ENCODE measurements around the gene TRIO.

The TRIO gene

DNA sequence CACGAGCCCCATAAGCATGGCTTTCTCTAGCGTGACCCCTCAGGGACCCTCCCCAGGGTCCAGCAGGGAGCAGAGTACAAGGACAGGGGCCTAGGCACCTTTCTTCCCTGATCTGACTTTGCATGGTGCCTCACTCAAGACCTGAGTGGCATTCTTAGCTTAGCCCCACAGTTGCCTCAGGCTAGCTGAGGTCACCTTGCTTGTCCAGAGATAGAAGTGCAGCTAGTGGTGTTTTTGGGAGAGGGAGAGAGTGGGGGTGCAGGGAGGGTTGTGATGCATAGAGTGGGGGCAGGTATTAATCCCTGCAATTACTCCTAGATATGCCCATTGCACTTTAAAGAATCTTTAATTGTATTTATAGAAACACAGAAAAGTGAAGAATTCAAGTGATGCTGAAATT is 8.4 kb upstream of the TRIO start:
- peaks cover 16% of the 10 kb centered on the region for H3K9me3 ChIP-seq
- H3K4me3 ChIP-seq: no peak overlapping the region
- H3K27ac ChIP-seq: no peak overlapping the region
- no peaks in the 10 kb centered on the region for H3K4me1 ChIP-seq
- no peak for TF ChIP-seq Cebpa-rat (IDR thresholded peaks at IDR 0.05)
- H3K36me3 ChIP-seq: no peaks in the 10 kb centered on the region
- no peaks in the 10 kb centered on the region for H3K27me3 ChIP-seq
- H3K9ac ChIP-seq: no peak overlapping the region
- no peaks in the 10 kb centered on the region for H4K20me1 ChIP-seq
- no peak overlapping the region for H3K4me2 ChIP-seq

DNA sequence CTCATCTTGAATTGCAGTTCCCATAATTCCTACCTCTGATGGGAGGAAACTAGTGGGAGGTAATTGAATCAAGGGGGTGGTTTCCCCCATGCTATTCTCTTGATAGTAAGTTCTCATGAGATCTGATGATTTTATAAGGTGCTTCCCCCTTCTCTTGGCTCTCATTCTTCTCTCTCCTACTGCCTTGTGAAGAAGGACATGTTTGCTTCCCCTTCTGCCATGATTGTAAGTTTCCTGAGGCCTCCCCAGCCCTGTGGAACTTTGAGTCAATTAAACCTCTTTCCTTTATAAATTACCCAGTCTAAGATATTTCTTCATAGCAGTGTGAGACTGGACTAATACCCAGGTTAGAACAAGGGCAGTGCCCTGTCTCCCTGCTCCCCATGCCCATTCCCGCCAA is 7.5 kb upstream of the TRIO start:
- no peak for TF ChIP-seq Cebpa-rat (IDR thresholded peaks at IDR 0.05)
- Histone ChIP-seq H3K27ac (no peak overlapping the region), H3K4me1 (no peaks in the 10 kb centered on the region), H3K36me3 (no peaks in the 10 kb centered on the region), H3K9me3 (peaks cover 16% of the 10 kb centered on the region), H4K20me1 (no peaks in the 10 kb centered on the region), H3K9ac (no peak overlapping the region), H3K27me3 (no peaks in the 10 kb centered on the region), H3K4me3 (no peak overlapping the region), H3K4me2 (no peak overlapping the region)

DNA sequence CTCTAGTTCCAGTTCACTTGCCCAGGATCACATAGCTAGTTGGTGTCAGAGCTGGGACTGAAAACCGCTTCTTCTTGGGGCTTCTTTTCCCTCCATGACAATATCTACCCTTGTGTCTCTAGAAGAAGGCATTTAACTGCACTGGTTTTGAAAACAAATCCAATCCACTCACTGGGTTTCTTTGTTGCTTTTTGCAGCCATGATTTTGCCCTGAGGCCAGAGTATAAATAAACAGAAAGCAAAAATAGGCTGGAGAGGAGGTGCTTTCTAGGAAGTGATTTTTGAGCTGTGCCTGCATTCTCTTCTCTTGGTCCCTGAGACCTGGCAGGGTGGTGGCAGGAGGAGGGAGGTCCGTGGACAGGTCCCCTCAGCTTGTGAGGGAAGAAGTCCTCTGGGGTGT is 6.9 kb upstream of the TRIO start:
- Histone ChIP-seq H3K27me3 (no peaks in the 10 kb centered on the region), H4K20me1 (no peaks in the 10 kb centered on the region), H3K4me3 (no peak overlapping the region), H3K27ac (no peak overlapping the region), H3K9me3 (peaks cover 16% of the 10 kb centered on the region), H3K36me3 (no peaks in the 10 kb centered on the region), H3K9ac (no peak overlapping the region), H3K4me2 (no peak overlapping the region), H3K4me1 (no peaks in the 10 kb centered on the region)
- TF ChIP-seq Cebpa-rat (IDR thresholded peaks at IDR 0.05): no peak

DNA sequence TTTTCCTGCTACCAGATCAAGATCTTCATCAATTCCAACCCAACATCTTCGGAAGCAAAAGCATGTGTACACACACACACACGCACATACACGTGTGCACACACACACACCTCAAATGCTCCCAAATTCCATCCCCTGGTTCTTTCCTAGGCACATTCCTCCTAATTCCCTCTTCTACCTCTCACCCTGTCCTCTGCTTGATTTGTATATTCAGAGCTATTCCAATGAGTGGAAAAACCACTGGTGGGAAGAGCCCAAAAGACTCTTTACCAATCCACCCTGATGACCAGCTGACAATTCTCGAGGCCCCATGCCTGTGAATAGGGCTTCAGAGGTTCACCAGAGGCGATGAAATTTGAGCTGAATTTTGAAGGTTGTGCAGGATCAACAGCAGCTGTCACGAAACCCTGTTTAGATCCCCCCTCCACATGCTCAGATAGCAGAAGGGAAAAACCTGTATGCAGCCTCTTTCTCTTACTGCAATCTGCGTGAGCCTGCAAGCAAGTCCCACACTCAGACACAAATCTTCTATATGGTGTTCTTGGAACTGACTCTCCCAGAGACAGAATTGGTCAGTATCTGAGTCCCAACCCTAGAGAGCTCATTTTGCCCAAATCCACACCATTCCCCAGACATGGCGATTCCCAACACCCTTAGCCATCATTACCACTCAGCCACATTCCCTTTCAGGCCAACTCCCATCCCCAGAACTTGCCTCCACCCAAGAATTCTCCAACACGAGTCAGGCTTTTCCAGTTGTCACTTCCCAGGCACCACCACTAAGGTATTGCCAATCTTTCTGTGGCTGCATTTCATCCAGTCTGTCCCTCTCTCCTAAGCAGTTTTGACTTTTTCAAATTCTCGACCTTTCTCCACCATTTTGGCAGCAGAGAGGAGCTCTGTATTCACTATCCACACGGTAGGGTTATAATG is 4.3 kb upstream of the TRIO start:
- Histone ChIP-seq H3K36me3 (no peaks in the 10 kb centered on the region), H4K20me1 (peaks cover 2% of the 10 kb centered on the region), H3K4me3 (no peak overlapping the region), H3K9me3 (peaks cover 16% of the 10 kb centered on the region), H3K4me2 (no peak overlapping the region), H3K4me1 (peaks cover 8% of the 10 kb centered on the region), H3K27ac (no peak overlapping the region), H3K27me3 (no peaks in the 10 kb centered on the region), H3K9ac (no peak overlapping the region)
- TF ChIP-seq Cebpa-rat (IDR thresholded peaks at IDR 0.05): no peak

DNA sequence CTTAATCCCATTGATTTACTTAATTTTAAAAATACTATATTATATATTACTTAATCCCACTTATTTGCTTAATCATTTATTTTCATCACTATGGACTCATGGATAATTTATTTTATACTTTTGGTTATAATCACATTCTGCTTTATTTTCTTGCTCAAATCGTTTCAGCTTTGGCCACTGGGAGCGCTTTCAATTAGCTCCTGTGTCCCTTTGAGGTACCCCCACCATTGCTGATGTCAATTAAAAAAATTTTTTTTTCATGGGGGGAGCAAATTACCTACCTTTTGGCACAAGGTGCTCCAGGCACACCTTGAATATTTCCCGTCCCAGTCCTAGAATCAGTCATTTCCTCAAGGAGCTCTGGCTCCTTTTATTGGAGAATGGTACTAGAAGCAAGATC is 1.4 kb upstream of the TRIO start:
- Histone ChIP-seq H3K4me2 (peak overlapping the region; percentile 93), H4K20me1 (peaks cover 30% of the 10 kb centered on the region), H3K9ac (no peak overlapping the region), H3K27ac (no peak overlapping the region), H3K4me3 (no peak overlapping the region), H3K27me3 (no peaks in the 10 kb centered on the region), H3K4me1 (peaks cover 25% of the 10 kb centered on the region), H3K36me3 (no peaks in the 10 kb centered on the region), H3K9me3 (no peaks in the 10 kb centered on the region)
- TF ChIP-seq Cebpa-rat (IDR thresholded peaks at IDR 0.05): no peak

DNA sequence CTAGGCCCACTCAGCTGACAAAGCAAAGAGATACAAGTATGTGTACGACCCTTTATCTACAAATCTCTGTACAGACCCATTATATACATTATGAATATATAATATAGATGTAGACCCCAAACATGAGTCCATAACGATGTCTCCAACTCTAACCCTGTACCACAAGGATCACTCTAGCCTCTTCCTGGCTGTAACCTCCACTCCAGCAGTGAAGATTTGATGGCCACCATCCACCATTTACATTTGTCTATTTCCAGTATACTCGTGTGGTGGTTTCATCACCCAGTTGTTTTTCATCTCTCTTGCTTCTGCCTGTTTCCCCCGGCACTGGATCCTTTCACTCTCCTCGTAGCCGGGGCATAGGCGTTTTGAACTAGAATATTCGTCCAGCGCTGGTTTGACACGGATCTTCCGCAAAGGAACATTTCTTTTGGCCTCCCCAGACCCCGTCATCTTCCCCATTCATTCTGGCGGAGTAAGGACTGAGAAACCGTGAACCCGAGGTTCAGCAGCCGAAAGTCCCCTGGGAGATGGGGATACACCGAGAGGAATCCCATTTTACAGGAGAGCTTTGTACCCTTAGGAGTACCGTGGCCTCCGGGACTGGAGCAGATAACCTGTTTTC is 828 bp upstream of the TRIO start:
- peak overlapping the region; percentile 95 for H3K27ac ChIP-seq

DNA sequence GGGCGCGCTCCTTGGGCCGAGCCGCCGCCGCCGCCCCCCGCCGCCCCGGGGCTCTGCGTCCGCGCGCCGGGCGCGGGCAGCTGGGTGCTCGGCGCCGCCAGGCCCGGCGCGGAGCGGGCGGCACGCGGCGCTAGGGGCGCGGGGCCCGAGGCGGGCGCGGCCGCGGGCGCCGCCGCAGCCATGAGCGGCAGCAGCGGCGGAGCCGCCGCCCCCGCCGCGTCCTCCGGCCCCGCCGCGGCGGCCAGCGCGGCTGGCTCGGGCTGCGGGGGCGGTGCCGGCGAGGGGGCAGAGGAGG is 351 bp downstream of the TRIO start:
- H4K20me1 ChIP-seq: peaks cover 48% of the 10 kb centered on the region
- H3K27ac ChIP-seq: peak overlapping the region; percentile 95
- peak overlapping the region; percentile 84 for H3K4me2 ChIP-seq
- TF ChIP-seq Cebpa-rat (IDR thresholded peaks at IDR 0.05): no peak
- H3K9me3 ChIP-seq: no peaks in the 10 kb centered on the region
- H3K9ac ChIP-seq: peak overlapping the region; percentile 96
- no peaks in the 10 kb centered on the region for H3K27me3 ChIP-seq
- peak overlapping the region; percentile 97 for H3K4me3 ChIP-seq
- H3K4me1 ChIP-seq: peaks cover 43% of the 10 kb centered on the region
- peaks cover 1% of the 10 kb centered on the region; the same call in 1 of the 2 replicates for H3K36me3 ChIP-seq

More for the DNA sequence above, 828 bp upstream of the TRIO start:
- Histone ChIP-seq H3K27me3 (no peaks in the 10 kb centered on the region), H3K4me2 (peak overlapping the region; percentile 93), H4K20me1 (peaks cover 36% of the 10 kb centered on the region), H3K9ac (peak overlapping the region; percentile 96), H3K36me3 (no peaks in the 10 kb centered on the region), H3K4me1 (peaks cover 31% of the 10 kb centered on the region), H3K9me3 (no peaks in the 10 kb centered on the region), H3K4me3 (peak overlapping the region; percentile 97)
- no peak for TF ChIP-seq Cebpa-rat (IDR thresholded peaks at IDR 0.05)

DNA sequence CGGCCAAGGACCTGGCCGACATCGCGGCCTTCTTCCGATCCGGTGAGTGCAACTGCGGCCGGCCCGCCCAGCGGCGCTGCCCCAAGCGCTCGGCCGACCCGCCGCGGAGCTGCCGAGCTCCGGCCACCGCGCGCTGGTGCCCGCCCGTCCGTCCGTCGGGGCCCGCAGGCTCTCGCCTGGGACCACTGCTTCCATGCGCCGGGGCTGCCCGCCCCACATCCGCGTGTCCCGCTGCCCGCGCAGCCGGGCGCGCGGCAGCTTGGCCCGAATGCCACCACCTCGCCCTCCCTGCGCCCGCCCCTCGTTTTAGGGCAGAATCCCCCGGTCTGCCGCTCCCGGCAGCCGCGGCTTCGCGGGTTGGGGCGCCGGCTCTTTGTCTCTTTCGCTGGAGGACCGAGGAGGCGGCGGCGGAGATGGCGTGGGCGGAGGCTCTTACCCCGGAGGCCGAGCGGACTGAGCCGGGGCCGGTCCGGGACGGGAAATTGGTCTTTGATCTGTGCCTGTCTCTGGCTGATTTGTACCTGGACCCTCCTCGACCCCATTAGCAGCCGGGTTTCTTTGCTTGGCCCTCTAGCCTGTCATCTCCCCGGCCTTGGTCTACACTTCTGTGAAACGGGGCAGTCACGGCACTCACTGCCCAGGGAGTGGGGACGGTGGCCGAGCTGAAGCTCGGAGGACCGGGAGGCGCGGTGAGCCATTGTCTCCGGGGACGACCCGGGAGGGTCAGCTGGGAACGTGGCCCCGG is 871 bp downstream of the TRIO start:
- Histone ChIP-seq H3K27ac (peak overlapping the region; percentile 95), H4K20me1 (peaks cover 53% of the 10 kb centered on the region), H3K4me3 (peak overlapping the region; percentile 97), H3K9me3 (no peaks in the 10 kb centered on the region), H3K36me3 (peaks cover 6% of the 10 kb centered on the region), H3K4me2 (peak overlapping the region; percentile 84), H3K9ac (peak overlapping the region; percentile 96), H3K27me3 (no peaks in the 10 kb centered on the region), H3K4me1 (peaks cover 48% of the 10 kb centered on the region)
- TF ChIP-seq Cebpa-rat (IDR thresholded peaks at IDR 0.05): no peak

DNA sequence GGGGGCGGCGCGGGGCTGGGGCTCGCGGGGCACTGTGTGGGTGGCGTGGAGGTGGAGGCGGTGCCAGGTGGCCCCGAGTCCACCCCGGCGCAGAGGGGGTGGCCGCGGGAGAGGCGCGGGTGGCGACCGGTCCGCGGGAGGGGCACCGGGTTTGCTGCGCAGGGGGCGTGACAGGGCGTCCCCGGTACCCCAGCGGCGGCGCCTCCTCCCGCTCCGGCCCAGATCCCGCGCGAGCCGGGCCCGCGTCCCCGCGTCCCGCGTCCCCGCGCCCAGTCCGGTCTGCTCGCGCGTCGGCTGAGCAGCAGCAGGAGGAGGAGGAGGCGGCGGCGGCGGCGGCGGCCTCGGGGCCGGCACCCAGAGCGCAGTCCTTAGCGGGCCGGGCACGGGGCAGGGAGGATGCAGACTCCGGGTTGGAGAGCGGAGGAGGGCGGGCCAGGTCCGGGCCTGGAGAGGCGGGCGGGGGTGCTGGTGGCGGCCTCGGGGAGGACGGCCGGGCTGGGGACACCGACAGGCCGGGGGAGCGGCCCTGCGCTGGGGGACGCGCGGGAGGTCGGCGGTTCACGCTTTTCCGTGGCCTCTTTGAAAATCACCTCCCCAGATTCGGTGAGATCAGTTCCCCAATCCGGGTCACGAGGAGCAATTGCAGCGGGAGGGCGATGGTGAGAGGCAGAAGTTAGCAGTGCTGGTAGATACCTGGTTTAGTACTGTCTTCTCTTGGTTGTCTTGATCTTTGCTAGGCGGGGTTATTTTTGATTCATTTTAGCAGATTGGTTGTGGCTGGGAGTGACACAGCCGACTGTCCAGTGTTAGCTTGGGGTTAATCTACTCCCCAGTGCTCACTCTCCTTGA is 1.7 kb downstream of the TRIO start:
- Histone ChIP-seq H3K4me3 (peak overlapping the region; percentile 97), H3K4me2 (peak overlapping the region; percentile 84), H4K20me1 (peaks cover 61% of the 10 kb centered on the region), H3K9me3 (no peaks in the 10 kb centered on the region), H3K27ac (peak overlapping the region; percentile 95), H3K9ac (peak overlapping the region; percentile 96), H3K4me1 (peaks cover 56% of the 10 kb centered on the region), H3K27me3 (no peaks in the 10 kb centered on the region), H3K36me3 (peaks cover 11% of the 10 kb centered on the region)
- TF ChIP-seq Cebpa-rat (IDR thresholded peaks at IDR 0.05): no peak

Measured in BLaER1 (cell line).